HG03432 (cell line): ENCODE data around the gene RAPGEF4.

ENCODE experiments used
- ATAC-seq: cut with Tn5 transposase; IDR thresholded peaks from one replicate; pipeline ENCODE4 v1.9.1; 2021; ENCODE audit warnings: mild to moderate bottlenecking, moderate library complexity; ENCODE audit not compliant: unreplicated experiment

Gene RAPGEF4

GRCh38 chr2:172928756-172929155 lies 193.1 kb downstream of the RAPGEF4 start:
- no peak for ATAC-seq

GRCh38 chr2:172929644-172930043 lies 194.0 kb downstream of the RAPGEF4 start:
- ATAC-seq, result no peak

DNA sequence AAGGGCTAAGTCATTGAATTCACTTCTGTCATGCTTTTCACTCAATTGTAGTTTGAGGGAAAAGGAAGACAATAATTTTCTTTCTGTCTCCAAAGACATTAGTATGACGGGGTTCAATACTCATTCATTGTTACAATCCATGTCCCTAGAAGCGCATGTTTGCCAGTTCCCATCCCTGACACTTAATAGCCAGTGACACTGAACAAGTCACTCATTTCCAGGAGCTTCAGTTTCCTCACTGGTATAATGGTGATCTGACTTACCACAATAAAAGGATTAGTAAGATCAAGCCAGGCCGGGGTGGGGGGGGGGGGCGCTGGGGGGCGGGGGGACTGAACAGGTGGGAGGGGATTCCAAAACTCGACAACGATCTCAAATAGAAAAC lies 195.2 kb downstream of the RAPGEF4 start:
- ATAC-seq, result no peak

- no peak for ATAC-seq
Measured at GRCh38 chr2:172931256-172931894, 195.7 kb downstream of the RAPGEF4 start.

GRCh38 chr2:172931918-172932520 lies 196.4 kb downstream of the RAPGEF4 start:
- no peak for ATAC-seq

GRCh38 chr2:172937884-172938712 lies 202.5 kb downstream of the RAPGEF4 start:
- ATAC-seq, result no peak

DNA sequence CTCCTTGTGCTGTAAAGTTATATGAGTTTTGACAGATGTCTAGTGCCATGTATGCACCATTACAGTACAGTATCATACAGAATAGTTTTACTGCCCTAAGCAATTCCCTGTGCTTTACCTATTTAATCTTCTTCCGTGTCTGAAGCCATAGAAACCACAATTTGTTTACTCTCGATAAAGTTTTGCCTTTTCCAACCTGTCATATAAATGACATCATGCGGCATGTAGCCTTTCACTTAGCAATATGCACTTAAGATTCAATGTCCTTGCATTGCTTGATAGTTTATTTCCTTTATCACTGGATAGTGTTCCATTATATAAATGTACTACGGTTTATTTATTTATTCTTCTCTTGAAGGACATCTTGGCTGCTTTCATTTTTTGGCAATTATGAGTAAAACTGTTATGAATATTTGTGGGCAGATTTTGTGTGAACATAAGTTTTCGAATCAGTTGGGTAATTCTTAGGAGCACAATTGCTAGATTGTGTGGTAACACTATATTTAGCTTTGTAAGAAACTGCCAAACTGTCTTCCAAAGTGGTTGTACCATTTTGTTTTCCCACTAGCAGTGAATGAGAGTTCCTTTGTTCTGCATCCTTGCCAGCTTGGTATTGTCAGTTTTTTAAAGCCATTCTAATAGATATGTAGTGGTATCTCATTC lies 203.2 kb downstream of the RAPGEF4 start:
- no peak for ATAC-seq

GRCh38 chr2:172943539-172943938 lies 207.9 kb downstream of the RAPGEF4 start:
- no peak for ATAC-seq

GRCh38 chr2:172944022-172944793 lies 208.6 kb downstream of the RAPGEF4 start:
- no peak for ATAC-seq

GRCh38 chr2:172944794-172945509 lies 209.3 kb downstream of the RAPGEF4 start:
- no peak for ATAC-seq

DNA sequence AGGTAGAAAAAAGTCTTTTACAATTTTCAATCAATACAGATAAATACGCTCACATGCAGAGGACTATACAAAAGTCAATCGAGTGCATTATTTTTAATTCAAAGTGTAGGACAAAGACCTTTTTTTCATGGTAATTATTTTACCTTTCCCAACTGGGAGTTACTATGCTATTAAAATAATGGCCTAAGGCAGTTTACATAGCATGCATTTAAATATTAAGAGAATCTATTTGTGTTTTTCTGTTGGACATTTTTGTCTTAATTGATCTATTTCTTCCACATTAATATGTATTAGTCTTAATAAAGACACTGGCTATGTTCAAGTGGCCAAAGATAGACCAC lies 209.8 kb downstream of the RAPGEF4 start:
- no peak for ATAC-seq

- ATAC-seq, result no peak
Measured at GRCh38 chr2:172947461-172948153, 212.0 kb downstream of the RAPGEF4 start.

DNA sequence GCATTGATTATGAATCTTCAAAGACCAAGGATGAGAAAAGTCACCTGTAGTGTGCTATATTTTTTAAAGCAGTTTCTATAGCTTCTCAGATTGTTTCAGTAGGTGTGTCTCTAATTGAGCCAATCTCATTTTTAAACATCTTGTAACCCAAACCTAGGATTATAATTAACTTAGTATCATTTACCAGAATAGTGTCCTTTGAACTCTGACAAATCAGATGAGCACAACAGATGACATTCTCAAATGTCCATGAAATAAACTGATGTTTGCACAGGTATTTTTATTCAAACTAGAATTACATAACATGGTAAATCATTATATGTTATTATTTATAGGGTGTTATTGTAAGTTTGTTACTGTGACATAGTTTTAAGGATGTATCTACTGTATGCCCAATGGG lies 213.9 kb downstream of the RAPGEF4 start:
- no peak for ATAC-seq

DNA sequence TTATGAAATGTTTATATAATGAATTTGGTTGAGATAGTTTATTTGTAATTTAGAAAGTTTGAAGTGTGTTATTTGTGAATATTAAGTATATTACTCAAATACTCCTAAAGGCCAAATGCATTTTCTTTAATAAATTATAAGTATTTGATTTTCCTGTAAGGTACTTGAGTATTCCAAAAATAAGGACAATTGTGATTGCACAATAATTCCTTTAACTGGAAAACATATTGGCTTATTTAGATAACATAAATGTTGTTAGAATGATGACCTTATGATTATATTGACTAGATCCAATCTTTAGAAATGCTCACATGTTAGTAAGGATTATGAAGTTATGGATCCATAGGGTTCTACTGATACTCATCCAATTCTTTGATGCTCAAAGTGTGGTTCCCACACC lies 214.9 kb downstream of the RAPGEF4 start:
- no peak for ATAC-seq

- ATAC-seq, result no peak
Measured at GRCh38 chr2:172951554-172951953, 215.9 kb downstream of the RAPGEF4 start.

- no peak for ATAC-seq
Measured at GRCh38 chr2:172953411-172953810, 217.8 kb downstream of the RAPGEF4 start.

DNA sequence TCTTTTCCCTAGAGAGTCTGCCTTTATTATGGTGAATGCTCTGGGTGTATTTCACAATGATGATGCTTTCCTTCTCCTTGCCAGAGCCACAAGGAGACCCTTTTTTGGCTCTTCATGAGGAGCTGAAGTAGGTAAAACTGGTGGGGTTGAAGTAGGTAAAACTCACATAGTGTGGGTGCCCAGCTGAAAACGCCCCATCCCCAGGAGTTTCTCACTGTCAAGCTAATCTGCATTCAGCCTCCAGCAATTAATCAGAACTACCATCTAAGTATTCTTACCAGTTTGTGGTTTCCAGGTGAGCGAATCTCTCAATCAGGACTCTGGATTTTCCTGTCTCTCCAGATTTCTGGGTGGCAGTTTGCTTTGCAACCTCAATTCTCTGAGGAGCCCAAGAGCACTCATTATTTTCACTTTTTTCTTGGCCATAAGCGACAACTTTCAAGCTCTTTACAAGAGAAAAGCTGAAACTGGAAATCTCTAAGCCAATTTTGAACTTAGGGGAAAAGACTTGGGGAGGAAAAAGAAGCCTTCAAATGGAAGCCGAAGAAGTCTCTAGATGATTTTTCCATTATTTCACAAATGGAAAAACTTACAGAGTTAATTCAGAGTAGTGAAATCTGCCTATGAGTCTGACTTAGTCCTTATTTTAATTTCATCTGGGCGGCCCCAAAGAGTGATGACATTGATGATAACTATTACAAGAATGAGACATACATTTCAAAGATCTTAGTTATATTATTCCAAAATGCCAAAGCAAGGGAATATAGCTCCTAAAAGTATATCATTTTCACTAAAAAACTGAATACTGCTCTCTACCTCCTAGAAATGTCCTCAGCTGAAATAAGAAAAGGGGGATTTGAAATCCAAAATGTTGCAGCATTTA lies 218.6 kb downstream of the RAPGEF4 start:
- no peak for ATAC-seq

DNA sequence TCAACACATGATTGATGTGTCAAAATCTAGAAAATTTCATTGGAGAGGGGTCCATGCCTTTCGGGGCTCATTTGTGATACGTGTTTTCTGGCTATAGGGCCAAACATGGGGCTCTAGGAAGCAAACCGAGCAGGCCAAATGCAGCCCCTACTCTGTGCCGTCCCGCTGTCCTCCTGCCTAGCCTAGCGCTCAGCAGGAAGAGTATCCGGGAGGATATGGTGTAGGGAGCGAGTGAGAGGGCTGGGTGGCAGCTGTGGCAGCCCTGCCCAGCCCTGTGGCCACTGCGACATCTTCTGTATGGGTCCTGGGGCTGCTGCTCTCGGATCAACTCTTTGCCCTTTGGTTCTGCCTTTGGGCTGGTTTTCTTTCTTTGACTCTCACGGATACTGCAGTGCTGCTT lies 219.9 kb downstream of the RAPGEF4 start:
- ATAC-seq, result no peak

GRCh38 chr2:172957734-172958133 lies 222.1 kb downstream of the RAPGEF4 start:
- no peak for ATAC-seq
